H9 (cell line): ENCODE results near the gene PERP. TPM values are rescaled to one million over a fixed set of nuclear protein-coding genes. Genes with fewer than 3 reads are reported as not detected.

Source experiments
- DNase-seq: peaks from one replicate; pipeline ENCODE4 v3.0.0-alpha.2; 2017
- H2AFZ ChIP-seq: one replicate; pipeline ENCODE4 v1.6.1; 2013; ENCODE audit warnings: mild to moderate bottlenecking, low read length, control low read depth, moderate library complexity
- H2AK5ac ChIP-seq: 2 replicates; pipeline ENCODE4 v1.6.1; 2013; ENCODE audit warnings: low read length, control low read depth, mixed read lengths; ENCODE audit not compliant: insufficient read length
- H2BK120ac ChIP-seq: one replicate; pipeline ENCODE4 v1.6.1; 2013; ENCODE audit warnings: low read depth, mild to moderate bottlenecking, low read length, control low read depth, inconsistent platforms; ENCODE audit not compliant: poor library complexity, severe bottlenecking
- H2BK12ac ChIP-seq: 2 replicates; pipeline ENCODE4 v1.6.1; 2013; ENCODE audit warnings: low read length, control low read depth, mixed read lengths, low read depth; ENCODE audit not compliant: insufficient read length
- H2BK15ac ChIP-seq: 2 replicates; pipeline ENCODE4 v1.6.1; 2013; ENCODE audit warnings: low read depth, low read length, control low read depth
- H2BK20ac ChIP-seq: one replicate; pipeline ENCODE4 v1.6.1; 2013; ENCODE audit warnings: low read depth, mild to moderate bottlenecking, low read length, control low read depth, inconsistent platforms; ENCODE audit not compliant: poor library complexity, severe bottlenecking
- H2BK5ac ChIP-seq: 2 replicates; pipeline ENCODE4 v1.6.1; 2013; ENCODE audit warnings: low read length, control low read depth, mixed read lengths; ENCODE audit not compliant: insufficient read length
- H3K14ac ChIP-seq: 2 replicates; pipeline ENCODE4 v1.6.1; 2013; ENCODE audit warnings: low read length, control low read depth; ENCODE audit not compliant: insufficient read depth
- H3K18ac ChIP-seq: 2 replicates; pipeline ENCODE4 v1.6.1; 2013; ENCODE audit warnings: low read depth, mild to moderate bottlenecking, mixed read lengths, low read length, control low read depth; ENCODE audit not compliant: insufficient read length
- H3K23ac ChIP-seq: 2 replicates; pipeline ENCODE4 v1.6.1; 2013; ENCODE audit warnings: low read length, control low read depth, mixed read lengths, low read depth; ENCODE audit not compliant: insufficient read length
- H3K23me2 ChIP-seq: 2 replicates; pipeline ENCODE4 v1.6.1; 2013; ENCODE audit warnings: low read depth, mild to moderate bottlenecking, mixed read lengths, low read length, control low read depth; ENCODE audit not compliant: insufficient read length, poor library complexity, severe bottlenecking
- H3K27ac ChIP-seq: 2 replicates; pipeline ENCODE4 v1.5.1; 2013; ENCODE audit warnings: low read length, control low read depth, mixed read lengths, low read depth; ENCODE audit not compliant: insufficient read length
- H3K27me3 ChIP-seq: 2 replicates; pipeline ENCODE4 v1.6.1; 2013; ENCODE audit warnings: low read length, control low read depth, inconsistent platforms; ENCODE audit not compliant: insufficient read depth
- H3K4ac ChIP-seq: 2 replicates; pipeline ENCODE4 v1.6.1; 2013; ENCODE audit warnings: low read depth, mild to moderate bottlenecking, control low read depth, inconsistent platforms, low read length, moderate library complexity
- H3K4me1 ChIP-seq: 2 replicates; pipeline ENCODE4 v1.6.1; 2013; ENCODE audit warnings: low read length, control low read depth, inconsistent platforms; ENCODE audit not compliant: insufficient read depth
- H3K4me2 ChIP-seq: 2 replicates; pipeline ENCODE4 v1.6.1; 2013; ENCODE audit warnings: low read length, control low read depth, mixed read lengths; ENCODE audit not compliant: insufficient read length, insufficient read depth
- H3K56ac ChIP-seq: 2 replicates; pipeline ENCODE4 v1.6.1; 2013; ENCODE audit warnings: low read depth, mild to moderate bottlenecking, mixed read lengths, low read length, control low read depth; ENCODE audit not compliant: insufficient read length
- H3K79me1 ChIP-seq: 2 replicates; pipeline ENCODE4 v1.6.1; 2013; ENCODE audit warnings: low read depth, mild to moderate bottlenecking, moderate library complexity, low read length, control low read depth, inconsistent platforms; ENCODE audit not compliant: insufficient read depth, poor library complexity, severe bottlenecking
- H3K79me2 ChIP-seq: 2 replicates; pipeline ENCODE4 v1.6.1; 2013; ENCODE audit warnings: low read length, control low read depth, inconsistent platforms; ENCODE audit not compliant: insufficient read depth
- H3K9ac ChIP-seq: 2 replicates; pipeline ENCODE4 v1.6.1; 2013; ENCODE audit warnings: low read length, control low read depth, mixed read lengths; ENCODE audit not compliant: insufficient read length; ENCODE audit errors: extremely low read depth
- H3K9me3 ChIP-seq: one replicate; pipeline ENCODE4 v1.6.1; 2013; ENCODE audit warnings: low read depth, low read length, inconsistent platforms; ENCODE audit not compliant: control insufficient read depth
- H3T11ph ChIP-seq: one replicate; pipeline ENCODE4 v1.6.1; 2013; ENCODE audit warnings: mild to moderate bottlenecking, low read length, control low read depth, inconsistent platforms
- H4K20me1 ChIP-seq: one replicate; pipeline ENCODE4 v1.6.1; 2013; ENCODE audit not compliant: control insufficient read depth, insufficient read length, insufficient read depth
- H4K5ac ChIP-seq: 2 replicates; pipeline ENCODE4 v1.6.1; 2013; ENCODE audit warnings: low read depth, mild to moderate bottlenecking, mixed read lengths, low read length, control low read depth; ENCODE audit not compliant: insufficient read length
- H4K8ac ChIP-seq: replicated peaks from 2 replicates; pipeline ENCODE4 v1.6.1; 2013; ENCODE audit warnings: low read length, control low read depth, mixed read lengths, low read depth; ENCODE audit not compliant: insufficient read length
- H4K91ac ChIP-seq: 2 replicates; pipeline ENCODE4 v1.6.1; 2013; ENCODE audit warnings: low read depth, mild to moderate bottlenecking, moderate library complexity, mixed read lengths, low read length, control low read depth; ENCODE audit not compliant: insufficient read length
- H3K27ac Mint-ChIP-seq, 3 experiments: 2 replicates in 2 of 3; 3 replicates in 1 of 3; pipeline ENCODE4 v1.8.0; 2020 to 2021; ENCODE audit warnings: mixed read lengths in 3 of 3, mild to moderate bottlenecking in 1 of 3, moderate library complexity in 1 of 3
- H3K27me3 Mint-ChIP-seq: 2 replicates; pipeline ENCODE4 v1.8.0; 2021; ENCODE audit warnings: low read depth, mild to moderate bottlenecking, moderate library complexity, mixed read lengths
- H3K36me3 Mint-ChIP-seq, 3 experiments: 2 replicates in 2 of 3; 3 replicates in 1 of 3; pipeline ENCODE4 v1.8.0; 2020 to 2021; ENCODE audit warnings: low read depth in 3 of 3, mixed read lengths in 3 of 3; ENCODE audit not compliant: insufficient read depth in 1 of 3
- H3K4me1 Mint-ChIP-seq, 2 experiments: 2 replicates each; pipeline ENCODE4 v1.8.0; 2020; ENCODE audit warnings: mixed read lengths in 2 of 2
- H3K4me3 Mint-ChIP-seq, 2 experiments: 2 replicates in 1 of 2; 3 replicates in 1 of 2; pipeline ENCODE4 v1.8.0; 2020 to 2021; ENCODE audit warnings: mild to moderate bottlenecking in 2 of 2, mixed read lengths in 2 of 2, moderate library complexity in 1 of 2
- H3K9me3 Mint-ChIP-seq, 2 experiments: 2 replicates in 1 of 2; 3 replicates in 1 of 2; pipeline ENCODE4 v1.8.0; 2020; ENCODE audit warnings: mild to moderate bottlenecking in 2 of 2, mixed read lengths in 2 of 2, moderate library complexity in 1 of 2
- WGBS: extraction: QIAGEN DNeasy Blood & Tissue Kit; methylation state at CpG from one replicate; pipeline ENCODE4 v1.1.7; 2013; ENCODE audit warnings: missing lambda C conversion rate, low lambda C conversion rate, mixed read lengths; ENCODE audit not compliant: insufficient read length; ENCODE audit errors: extremely low coverage; 5-methylcytosine and 5-hydroxymethylcytosine counted together
- total RNA-seq: library from RNA; stranded (reverse); gene quantifications from 2 replicates; pipeline ENCODE4 v1.2.1, GENCODE V29; 2021
- TF ChIP-seq, protein P1 (sequence below): fragments of 200-600 bp; sonication (generic); conservative IDR thresholded peaks from 3 replicates; pipeline ENCODE4 v1.8.0; 2021; ENCODE audit warnings: antibody characterized with exemption, mild to moderate bottlenecking

Gene PERP
- total RNA-seq, 1 experiment from 2014 or later: 28.7 TPM

- Histone ChIP-seq H4K91ac (no peak overlapping the region), H3K23me2 (no peaks in the 10 kb centered on the region), H3K79me1 (no peaks in the 10 kb centered on the region), H3K79me2 (no peaks in the 10 kb centered on the region), H3K9me3 (no peaks in the 10 kb centered on the region), H2BK5ac (no peak overlapping the region), H3K14ac (no peak overlapping the region), H3K4me2 (no peak overlapping the region), H3K56ac (no peak overlapping the region), H3K18ac (no peak overlapping the region), H4K5ac (no peak overlapping the region), H3K4ac (no peak overlapping the region), H2BK15ac (no peak overlapping the region), H3K27ac (no peak overlapping the region), H2BK20ac (no peak overlapping the region), H3K4me1 (no peaks in the 10 kb centered on the region), H2AK5ac (no peak overlapping the region), H2AFZ (no peak overlapping the region), H3T11ph (no peak overlapping the region), H2BK120ac (no peak overlapping the region), H4K20me1 (no peaks in the 10 kb centered on the region), H4K8ac (no peak overlapping the region), H3K27me3 (no peaks in the 10 kb centered on the region), H3K23ac (no peak overlapping the region), H3K9ac (no peak overlapping the region), H2BK12ac (no peak overlapping the region)
- WGBS: no CpG with 5 or more reads among the region's 1 CpG
- H3K27ac Mint-ChIP-seq: no peak overlapping the region
- peaks cover 5% of the 10 kb centered on the region in 2 experiments for H3K4me1 Mint-ChIP-seq
- TF ChIP-seq, protein P1, sequence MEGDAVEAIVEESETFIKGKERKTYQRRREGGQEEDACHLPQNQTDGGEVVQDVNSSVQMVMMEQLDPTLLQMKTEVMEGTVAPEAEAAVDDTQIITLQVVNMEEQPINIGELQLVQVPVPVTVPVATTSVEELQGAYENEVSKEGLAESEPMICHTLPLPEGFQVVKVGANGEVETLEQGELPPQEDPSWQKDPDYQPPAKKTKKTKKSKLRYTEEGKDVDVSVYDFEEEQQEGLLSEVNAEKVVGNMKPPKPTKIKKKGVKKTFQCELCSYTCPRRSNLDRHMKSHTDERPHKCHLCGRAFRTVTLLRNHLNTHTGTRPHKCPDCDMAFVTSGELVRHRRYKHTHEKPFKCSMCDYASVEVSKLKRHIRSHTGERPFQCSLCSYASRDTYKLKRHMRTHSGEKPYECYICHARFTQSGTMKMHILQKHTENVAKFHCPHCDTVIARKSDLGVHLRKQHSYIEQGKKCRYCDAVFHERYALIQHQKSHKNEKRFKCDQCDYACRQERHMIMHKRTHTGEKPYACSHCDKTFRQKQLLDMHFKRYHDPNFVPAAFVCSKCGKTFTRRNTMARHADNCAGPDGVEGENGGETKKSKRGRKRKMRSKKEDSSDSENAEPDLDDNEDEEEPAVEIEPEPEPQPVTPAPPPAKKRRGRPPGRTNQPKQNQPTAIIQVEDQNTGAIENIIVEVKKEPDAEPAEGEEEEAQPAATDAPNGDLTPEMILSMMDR: no peak
- H3K4me3 Mint-ChIP-seq: no peak overlapping the region
- DNase-seq: no peak
- peaks cover 24 to 33% of the 10 kb centered on the region in 2 experiments for H3K9me3 Mint-ChIP-seq
- H3K27me3 Mint-ChIP-seq: peaks cover 2% of the 10 kb centered on the region; the same call in 1 of the 2 replicates
- H3K36me3 Mint-ChIP-seq: peaks cover 10 to 24% (median 13%) of the 10 kb centered on the region in 3 experiments
These were observed 34.0 kb downstream of the PERP start for GRCh38 chr6:138073264-138073663.
